Measurements from ENCODE around the gene PLD6. TPM values are rescaled to one million over a fixed set of nuclear protein-coding genes. Genes with fewer than 3 reads are reported as not detected.
"Not testable (repeated sequence)": the region's sequence is repeated elsewhere in the genome, so short reads cannot be mapped to it uniquely, and the experiment has no call there.

The PLD6 gene
- total RNA-seq, 1 donor from 2014 or later = 7.6 TPM

GRCh38 chr17:17201271-17201670 lies 4.9 kb downstream of the PLD6 start:
- ChIA-PET POLR2A (no interaction called here), CTCF (no interaction called here)
- H3K4me1 Mint-ChIP-seq = peaks cover 18% of the 10 kb centered on the region
- intact Hi-C loops (cut with micrococcal nuclease) = no loop called here
- no peaks in the 10 kb centered on the region for H3K27me3 Mint-ChIP-seq
- peaks cover 11% of the 10 kb centered on the region for H3K36me3 Mint-ChIP-seq (ENCODE audit: low read depth)
- H3K9me3 Mint-ChIP-seq = no peaks in the 10 kb centered on the region
- TF ChIP-seq CTCF (IDR thresholded peaks at IDR 0.05) = no peak
- no peak overlapping the region for H3K4me3 Mint-ChIP-seq
- ATAC-seq (ENCODE audit: low read depth) (no peak), DNase-seq (no peak)
- H3K27ac Mint-ChIP-seq = no peak overlapping the region

DNA sequence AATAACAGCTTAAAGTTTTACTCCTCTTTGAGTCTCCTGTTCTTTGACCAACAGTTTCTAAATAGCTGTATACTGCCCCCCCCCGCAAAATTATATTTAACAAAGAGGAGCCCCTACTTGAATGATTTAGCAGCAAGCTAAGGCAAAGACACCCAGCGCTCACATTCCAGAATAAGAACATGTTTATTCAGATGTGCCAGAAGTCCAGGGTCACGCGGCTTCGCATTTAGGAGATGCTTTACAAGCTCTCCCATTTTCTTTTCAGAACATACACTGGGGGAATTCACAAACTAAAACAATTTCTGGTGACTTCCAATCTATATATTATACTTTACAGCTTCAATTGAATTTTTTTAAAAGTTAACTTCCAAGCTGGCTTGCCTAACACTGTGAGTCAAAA lies 5.3 kb downstream of the PLD6 start:
- ChIA-PET CTCF (interaction anchor here (0.8 kb wide), 1 partner anchor 11 kb away, joined by 3 read pairs; no protein-coding TSS in a partner anchor), POLR2A (interaction anchor here (0.7 kb wide), 1 partner anchor 22 kb away, joined by 3 read pairs; no protein-coding TSS in a partner anchor)
- intact Hi-C loops (cut with micrococcal nuclease) = no loop called here
- Mint-ChIP-seq H3K36me3 (ENCODE audit: low read depth) (peaks cover 11% of the 10 kb centered on the region), H3K4me3 (no peak overlapping the region), H3K4me1 (peaks cover 17% of the 10 kb centered on the region), H3K27ac (no peak overlapping the region), H3K9me3 (no peaks in the 10 kb centered on the region), H3K27me3 (no peaks in the 10 kb centered on the region)
- no peak for TF ChIP-seq CTCF (IDR thresholded peaks at IDR 0.05)
- no peak for ATAC-seq (ENCODE audit: low read depth)
- DNase-seq = no peak

DNA sequence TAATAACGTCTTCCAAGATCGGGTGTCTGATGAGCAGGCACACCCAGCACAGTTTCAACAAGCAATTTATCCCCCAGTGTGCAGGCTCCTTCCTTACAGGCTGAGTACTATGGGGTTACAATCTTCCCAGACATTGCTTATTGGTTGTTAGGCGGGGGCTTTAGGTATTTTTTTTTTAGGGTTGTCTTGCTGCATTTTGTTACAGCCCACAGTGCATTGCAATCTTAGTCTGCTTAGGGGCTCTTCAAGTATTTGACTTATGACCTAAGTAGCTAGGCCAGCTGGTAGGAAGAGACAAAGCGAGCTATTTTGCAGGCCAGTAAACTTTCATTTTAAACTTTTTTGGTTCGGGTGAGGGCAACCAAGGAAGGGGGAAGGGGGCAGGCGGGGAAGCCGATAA lies 5.8 kb downstream of the PLD6 start:
- CTCF ChIA-PET = interaction anchor here (0.8 kb wide), 1 partner anchor 10 kb away, joined by 3 read pairs; no protein-coding TSS in a partner anchor
- H3K4me1 Mint-ChIP-seq = peaks cover 12% of the 10 kb centered on the region
- H3K27me3 Mint-ChIP-seq = no peaks in the 10 kb centered on the region
- H3K36me3 Mint-ChIP-seq (ENCODE audit: low read depth) = peaks cover 10% of the 10 kb centered on the region
- DNase-seq (no peak), ATAC-seq (ENCODE audit: low read depth) (no peak)
- intact Hi-C loops (cut with micrococcal nuclease) = no loop called here
- no peaks in the 10 kb centered on the region for H3K9me3 Mint-ChIP-seq
- H3K27ac Mint-ChIP-seq = no peak overlapping the region
- no peak overlapping the region for H3K4me3 Mint-ChIP-seq
- POLR2A ChIA-PET = interaction anchor here (0.7 kb wide), 1 partner anchor 23 kb away, joined by 3 read pairs; no protein-coding TSS in a partner anchor
- TF ChIP-seq CTCF (IDR thresholded peaks at IDR 0.05) = no peak

DNA sequence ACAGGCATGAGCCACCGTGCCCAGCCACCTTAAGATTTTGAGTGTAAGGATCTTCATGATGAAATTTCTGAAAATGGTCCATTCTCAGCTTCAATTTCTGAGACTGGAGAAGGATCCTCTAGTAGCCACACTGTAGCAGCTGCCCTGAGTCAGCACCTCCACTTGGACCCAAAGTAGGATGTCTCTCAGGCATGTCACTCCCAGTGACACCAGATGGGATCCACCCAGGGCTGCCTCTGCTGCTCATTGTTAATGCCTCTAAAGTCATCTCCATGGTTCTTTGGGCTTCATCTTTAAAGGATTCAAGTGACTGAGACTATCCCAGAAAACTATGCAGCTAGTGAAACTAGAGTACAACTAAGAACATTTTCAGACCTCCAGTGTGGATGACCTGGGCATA lies 7.9 kb downstream of the PLD6 start:
- ChIA-PET POLR2A (interaction anchor here (1.0 kb wide), 1 partner anchor 17 kb away, joined by 3 read pairs; no protein-coding TSS in a partner anchor), CTCF (no interaction called here)
- Mint-ChIP-seq H3K4me1 (peaks cover 3% of the 10 kb centered on the region), H3K36me3 (ENCODE audit: low read depth) (peaks cover 10% of the 10 kb centered on the region), H3K4me3 (no peak overlapping the region), H3K9me3 (no peaks in the 10 kb centered on the region), H3K27me3 (no peaks in the 10 kb centered on the region), H3K27ac (no peak overlapping the region)
- intact Hi-C loops (cut with micrococcal nuclease) = no loop called here
- TF ChIP-seq CTCF (IDR thresholded peaks at IDR 0.05) = no peak
- no peak for ATAC-seq (ENCODE audit: low read depth)
- DNase-seq = no peak

- H3K27me3 Mint-ChIP-seq = no peaks in the 10 kb centered on the region
- no peaks in the 10 kb centered on the region for H3K9me3 Mint-ChIP-seq
- CTCF ChIA-PET = no interaction called here
- POLR2A ChIA-PET = interaction anchor here (0.6 kb wide), 1 partner anchor 265 kb away, joined by 3 read pairs; no protein-coding TSS in a partner anchor
- intact Hi-C loops (cut with micrococcal nuclease) = no loop called here
- ATAC-seq (ENCODE audit: low read depth) (no peak), DNase-seq (no peak)
- TF ChIP-seq CTCF (IDR thresholded peaks at IDR 0.05) = no peak
- H3K4me3 Mint-ChIP-seq = no peak overlapping the region
- no peak overlapping the region for H3K27ac Mint-ChIP-seq
- peaks cover 2% of the 10 kb centered on the region for H3K36me3 Mint-ChIP-seq (ENCODE audit: low read depth)
- H3K4me1 Mint-ChIP-seq = peaks cover 13% of the 10 kb centered on the region
Observed at GRCh38 chr17:17196776-17197175, 9.4 kb downstream of the PLD6 start.

- not testable (repeated sequence) for ATAC-seq (ENCODE audit: low read depth)
Observed at GRCh38 chr17:17195466-17195865, 10.7 kb downstream of the PLD6 start.

More at GRCh38 chr17:17195466-17195865, 10.7 kb downstream of the PLD6 start:
- H3K27me3 Mint-ChIP-seq; H3K27ac Mint-ChIP-seq; H3K9me3 Mint-ChIP-seq; H3K36me3 Mint-ChIP-seq (ENCODE audit: low read depth); H3K4me3 Mint-ChIP-seq; DNase-seq; intact Hi-C loops (cut with micrococcal nuclease); POLR2A ChIA-PET: not testable (repeated sequence)
- CTCF ChIA-PET = interaction anchor here (1.4 kb wide), 1 partner anchor 75 kb away, joined by 3 read pairs; no protein-coding TSS in a partner anchor
- peaks cover 13% of the 10 kb centered on the region for H3K4me1 Mint-ChIP-seq
